ENCODE data around the gene EDN2.

Gene EDN2

GRCh38 chr1:41486053-41486370, 1.5 kb upstream of the EDN2 start:
- no peak overlapping the region for H3K27ac ChIP-seq (replicated peaks)
- no peak for DNase-seq (ENCODE audit: low read depth in 1 of 2, low spot score in 1 of 2)
- H3K4me3 ChIP-seq (replicated peaks; ENCODE audit: insufficient read depth, low read length), result no peak overlapping the region
- no peak for TF ChIP-seq SPI1 (IDR thresholded peaks at IDR 0.05; ENCODE audit: borderline replicate concordance, low read depth)
- no peak for TF ChIP-seq POLR2AphosphoS5 (IDR thresholded peaks at IDR 0.05; ENCODE audit: low read depth)
- TF ChIP-seq REST (IDR thresholded peaks at IDR 0.05; ENCODE audit: insufficient replicate concordance, low read depth), result no peak
- TF ChIP-seq CTCF (IDR thresholded peaks at IDR 0.05; ENCODE audit: insufficient read depth, low read length), result no peak
- no peak for TF ChIP-seq GABPA (IDR thresholded peaks at IDR 0.05; ENCODE audit: low read depth)
- peaks cover 10% of the 10 kb centered on the region for H3K27me3 ChIP-seq (ENCODE audit: insufficient read depth, poor library complexity, severe bottlenecking)

GRCh38 chr1:41485605-41486004, 1.1 kb upstream of the EDN2 start:
- no peak overlapping the region for H3K27ac ChIP-seq (replicated peaks)

GRCh38 chr1:41483960-41484401, 502 bp downstream of the EDN2 start:
- Histone ChIP-seq H3K27ac (replicated peaks) (no peak overlapping the region), H3K4me3 (replicated peaks; ENCODE audit: insufficient read depth, low read length) (no peak overlapping the region), H3K27me3 (ENCODE audit: insufficient read depth, poor library complexity, severe bottlenecking) (peaks cover 10% of the 10 kb centered on the region)
- no peak for DNase-seq (ENCODE audit: low read depth in 1 of 2, low spot score in 1 of 2)
- TF ChIP-seq REST (IDR thresholded peaks at IDR 0.05; ENCODE audit: insufficient replicate concordance, low read depth) (no peak), SPI1 (IDR thresholded peaks at IDR 0.05; ENCODE audit: borderline replicate concordance, low read depth) (no peak), CTCF (IDR thresholded peaks at IDR 0.05; ENCODE audit: insufficient read depth, low read length) (no peak), POLR2AphosphoS5 (IDR thresholded peaks at IDR 0.05; ENCODE audit: low read depth) (no peak), GABPA (IDR thresholded peaks at IDR 0.05; ENCODE audit: low read depth) (no peak)

More at GRCh38 chr1:41485605-41486004, 1.1 kb upstream of the EDN2 start:
- no peak overlapping the region for H3K4me3 ChIP-seq (replicated peaks; ENCODE audit: insufficient read depth, low read length)
- TF ChIP-seq SPI1 (IDR thresholded peaks at IDR 0.05; ENCODE audit: borderline replicate concordance, low read depth) (no peak), CTCF (IDR thresholded peaks at IDR 0.05; ENCODE audit: insufficient read depth, low read length) (no peak), REST (IDR thresholded peaks at IDR 0.05; ENCODE audit: insufficient replicate concordance, low read depth) (no peak)
- no peak for DNase-seq (ENCODE audit: low read depth in 1 of 2, low spot score in 1 of 2)
- peaks cover 10% of the 10 kb centered on the region for H3K27me3 ChIP-seq (ENCODE audit: insufficient read depth, poor library complexity, severe bottlenecking)

Data from HL-60 (cell line).